Endodermal cell (in vitro differentiated cells): ENCODE results near the gene TOM1L2. TPM values are rescaled to one million over a fixed set of nuclear protein-coding genes. Genes with fewer than 3 reads are reported as not detected.
A peak's percentile ranks its signal among the peaks of the same experiment; 100 is the strongest.

ENCODE experiments used
- DNase-seq: peaks from one replicate; pipeline ENCODE4 v3.0.0-alpha.2; 2017
- H3K27ac ChIP-seq: 2 replicates; pipeline ENCODE4 v1.5.1; 2013; ENCODE audit warnings: mild to moderate bottlenecking, low read depth, low read length, moderate library complexity
- H3K27me3 ChIP-seq: 2 replicates; pipeline ENCODE4 v1.6.1; 2013; ENCODE audit warnings: mild to moderate bottlenecking, low read length, moderate library complexity; ENCODE audit not compliant: insufficient read depth, control insufficient read depth, poor library complexity, severe bottlenecking
- H3K36me3 ChIP-seq: 2 replicates; pipeline ENCODE4 v1.7.0; 2013; ENCODE audit warnings: mild to moderate bottlenecking, low read length, moderate library complexity; ENCODE audit not compliant: control insufficient read depth, insufficient read depth
- H3K4me1 ChIP-seq: one replicate; pipeline ENCODE4 v1.7.0; 2013; ENCODE audit warnings: low read length; ENCODE audit not compliant: control insufficient read depth, insufficient read depth
- H3K4me3 ChIP-seq: 2 replicates; pipeline ENCODE4 v1.5.1; 2013; ENCODE audit warnings: mild to moderate bottlenecking, low read length, moderate library complexity
- H3K9ac ChIP-seq: 2 replicates; pipeline ENCODE4 v1.6.1; 2013; ENCODE audit warnings: mild to moderate bottlenecking, low read length, moderate library complexity; ENCODE audit not compliant: poor library complexity, severe bottlenecking; ENCODE audit errors: extremely low read depth
- H3K9me3 ChIP-seq: 2 replicates; pipeline ENCODE4 v1.6.1; 2013; ENCODE audit warnings: mild to moderate bottlenecking, low read length, moderate library complexity; ENCODE audit not compliant: control insufficient read depth
- H3K27ac Mint-ChIP-seq: 2 replicates; pipeline ENCODE4 v1.8.0; 2020; ENCODE audit warnings: mixed read lengths
- H3K27me3 Mint-ChIP-seq: 2 replicates; pipeline ENCODE4 v1.8.0; 2021; ENCODE audit warnings: mild to moderate bottlenecking, mixed read lengths; ENCODE audit not compliant: insufficient read depth
- H3K36me3 Mint-ChIP-seq: 2 replicates; pipeline ENCODE4 v1.8.0; 2020; ENCODE audit warnings: low read depth, mixed read lengths
- H3K4me1 Mint-ChIP-seq: 2 replicates; pipeline ENCODE4 v1.8.0; 2020; ENCODE audit warnings: mixed read lengths
- H3K4me3 Mint-ChIP-seq: 2 replicates; pipeline ENCODE4 v1.8.0; 2020; ENCODE audit warnings: mild to moderate bottlenecking, moderate library complexity, mixed read lengths
- H3K9me3 Mint-ChIP-seq: 2 replicates; pipeline ENCODE4 v1.8.0; 2020; ENCODE audit warnings: mild to moderate bottlenecking, mixed read lengths
- CTCF ChIP-seq: fragments of 200-600 bp; sonication (generic); conservative IDR thresholded peaks from 2 replicates; pipeline ENCODE4 v1.5.0; 2021; ENCODE audit warnings: antibody characterized with exemption, mild to moderate bottlenecking
- WGBS, 2 experiments: methylation state at CpG; one replicate each; pipeline versions ENCODE4 v1.1.5 to v1.1.7; 2013; ENCODE audit warnings: missing lambda C conversion rate in 2 of 2, mixed read lengths in 1 of 2; ENCODE audit not compliant: insufficient coverage in 1 of 2, insufficient read length in 1 of 2; 5-methylcytosine and 5-hydroxymethylcytosine counted together
- total RNA-seq, 2 donors: library from RNA; stranded (reverse); fragmentation: NEBNext Ultra II Directional in 1 of 2; extraction: Animal tissue kit (Norgen Biotek cat#: 25700) in 1 of 2; gene quantifications; 2 replicates in 1 of 2; 3 replicates in 1 of 2; pipeline ENCODE4 v1.2.1, GENCODE V29; 2021

The TOM1L2 gene
- total RNA-seq, 2 donors from 2014 or later, result 10.2 to 11.5 TPM

- no peak overlapping the region for H3K4me3 Mint-ChIP-seq
These were observed 129.1 kb downstream of the TOM1L2 start for GRCh38 chr17:17843096-17843495.

GRCh38 chr17:17842111-17842876, 129.9 kb downstream of the TOM1L2 start:
- Histone ChIP-seq H3K9me3 (no peaks in the 10 kb centered on the region), H3K36me3 (no peaks in the 10 kb centered on the region), H3K4me1 (peaks cover 6% of the 10 kb centered on the region), H3K27ac (no peak overlapping the region), H3K9ac (no peak overlapping the region), H3K27me3 (no peaks in the 10 kb centered on the region), H3K4me3 (no peak overlapping the region)
- no peaks in the 10 kb centered on the region for H3K36me3 Mint-ChIP-seq
- H3K4me1 Mint-ChIP-seq, result peaks cover 30% of the 10 kb centered on the region
- no peak overlapping the region for H3K4me3 Mint-ChIP-seq
- peak; percentile 59 for DNase-seq
- H3K27ac Mint-ChIP-seq, result no peak overlapping the region
- 84 to 92% methylated on average over 5 to 9 of the region's 9 CpGs for WGBS, 2 experiments
- H3K9me3 Mint-ChIP-seq, result no peaks in the 10 kb centered on the region
- TF ChIP-seq CTCF, result no peak
- H3K27me3 Mint-ChIP-seq, result no peaks in the 10 kb centered on the region

More at GRCh38 chr17:17843096-17843495, 129.1 kb downstream of the TOM1L2 start:
- Mint-ChIP-seq H3K27me3 (no peaks in the 10 kb centered on the region), H3K36me3 (no peaks in the 10 kb centered on the region), H3K9me3 (no peaks in the 10 kb centered on the region), H3K27ac (no peak overlapping the region), H3K4me1 (peaks cover 22% of the 10 kb centered on the region)
- Histone ChIP-seq H3K4me1 (peaks cover 3% of the 10 kb centered on the region), H3K9me3 (no peaks in the 10 kb centered on the region), H3K27me3 (no peaks in the 10 kb centered on the region), H3K4me3 (no peak overlapping the region), H3K27ac (no peak overlapping the region), H3K36me3 (no peaks in the 10 kb centered on the region), H3K9ac (no peak overlapping the region)
- TF ChIP-seq CTCF, result no peak
- DNase-seq, result peak; percentile 61
- WGBS, 2 experiments, result 87 to 94% methylated on average over 4 of the region's 4 CpGs

GRCh38 chr17:17841601-17842025, 130.6 kb downstream of the TOM1L2 start:
- Mint-ChIP-seq H3K27me3 (no peaks in the 10 kb centered on the region), H3K36me3 (no peaks in the 10 kb centered on the region), H3K4me1 (peaks cover 33% of the 10 kb centered on the region), H3K4me3 (no peak overlapping the region), H3K27ac (no peak overlapping the region), H3K9me3 (no peaks in the 10 kb centered on the region)
- Histone ChIP-seq H3K4me3 (no peak overlapping the region), H3K27me3 (no peaks in the 10 kb centered on the region), H3K27ac (no peak overlapping the region), H3K9me3 (no peaks in the 10 kb centered on the region), H3K4me1 (peaks cover 8% of the 10 kb centered on the region), H3K9ac (no peak overlapping the region), H3K36me3 (no peaks in the 10 kb centered on the region)
- no peak for TF ChIP-seq CTCF
- 94% methylated on average over 1 of the region's 1 CpG; no CpG with 5 or more reads in 1 of the 2 experiments for WGBS, 2 experiments
- DNase-seq, result peak; percentile 73
